Measurements from ENCODE around the gene ARFGAP3. TPM values are rescaled to one million over a fixed set of nuclear protein-coding genes. Genes with fewer than 3 reads are reported as not detected.

The ARFGAP3 gene
- total RNA-seq = 79.0 and 82.7 TPM in 2 replicates

GRCh38 chr22:42856865-42857704, at the start of gene ARFGAP3:
Gene ARFGAP3, minus strand, starts transcription at chr22:42857273. Its CDS starts 91 bp downstream, at chr22:42857182.

Other genes with a start within 250 kb of the ARFGAP3 start
- gene POLDIP3, start 242.4 kb downstream of the ARFGAP3 start, total RNA-seq = 25.4 and 25.5 TPM in 2 replicates
- gene ATP5MGL, start 216.7 kb downstream of the ARFGAP3 start, total RNA-seq = 0.22 and 0.25 TPM in 2 replicates
- gene CYB5R3, start 207.9 kb downstream of the ARFGAP3 start, total RNA-seq = 46.8 and 59.0 TPM in 2 replicates
- 1.8 and 6.6 TPM in 2 replicates for gene A4GALT, start 136.4 kb downstream of the ARFGAP3 start, total RNA-seq
- gene PACSIN2, start 157.9 kb upstream of the ARFGAP3 start, total RNA-seq = 54.4 and 60.3 TPM in 2 replicates
- gene TTLL1, start 232.1 kb upstream of the ARFGAP3 start, total RNA-seq = 5.8 and 9.6 TPM in 2 replicates

Measured in uterine smooth muscle cell (primary cell).